ENCODE results near the gene ATP6V1E1.

ATP6V1E1 gene

DNA sequence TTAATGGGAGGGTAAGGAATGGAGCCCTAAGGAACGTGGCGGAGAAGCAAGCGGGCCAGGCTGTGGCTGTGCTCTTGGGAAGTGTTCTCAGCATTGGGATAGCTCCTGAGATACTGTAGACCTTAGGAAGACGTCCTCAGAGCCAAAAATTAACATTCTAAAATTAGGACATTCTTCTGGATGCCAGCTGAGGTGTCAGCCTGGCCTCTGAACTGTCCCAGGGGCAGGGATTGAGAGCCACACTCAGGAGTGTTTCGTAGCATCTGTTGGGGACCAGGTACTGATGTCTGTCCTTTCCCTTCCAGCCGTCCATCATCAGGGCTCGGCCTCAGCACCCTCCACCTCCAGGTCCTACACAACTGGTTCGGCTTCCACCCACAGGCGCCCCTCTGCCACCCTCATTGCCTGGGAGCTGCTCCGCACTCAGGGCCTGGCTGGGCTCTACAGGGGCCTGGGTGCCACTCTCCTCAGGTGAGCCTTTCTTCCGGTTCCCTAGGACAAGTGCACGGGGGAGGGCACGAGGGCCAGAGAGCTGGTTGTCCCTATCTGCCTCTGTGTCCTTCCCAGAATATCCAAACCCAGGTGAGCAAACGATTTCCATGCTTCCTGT lies 41.6 kb downstream of the ATP6V1E1 start:
- in situ Hi-C loops (cut with MboI; ENCODE audit: low sequenced_read_pairs) = no loop called here

DNA sequence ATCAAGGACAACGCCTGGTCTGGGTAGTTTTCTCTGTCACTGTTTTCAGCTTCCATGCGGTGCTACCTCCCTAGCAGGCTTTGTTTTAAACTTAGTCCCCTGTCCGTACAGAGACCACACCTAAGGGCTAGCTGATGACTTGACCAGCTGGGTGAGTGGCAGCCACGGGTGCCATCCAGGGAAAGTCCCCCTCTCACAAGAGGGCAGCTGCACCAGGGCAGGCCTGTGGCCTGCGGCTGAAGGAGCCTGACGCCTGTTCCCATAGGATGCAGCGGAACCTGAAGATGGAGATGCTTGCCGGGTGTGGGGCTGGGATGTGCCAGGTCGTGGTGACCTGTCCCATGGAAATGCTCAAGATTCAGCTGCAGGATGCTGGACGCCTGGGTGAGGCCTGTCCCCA lies 45.4 kb downstream of the ATP6V1E1 start:
- in situ Hi-C loops (cut with MboI; ENCODE audit: low sequenced_read_pairs) = no loop called here

DNA sequence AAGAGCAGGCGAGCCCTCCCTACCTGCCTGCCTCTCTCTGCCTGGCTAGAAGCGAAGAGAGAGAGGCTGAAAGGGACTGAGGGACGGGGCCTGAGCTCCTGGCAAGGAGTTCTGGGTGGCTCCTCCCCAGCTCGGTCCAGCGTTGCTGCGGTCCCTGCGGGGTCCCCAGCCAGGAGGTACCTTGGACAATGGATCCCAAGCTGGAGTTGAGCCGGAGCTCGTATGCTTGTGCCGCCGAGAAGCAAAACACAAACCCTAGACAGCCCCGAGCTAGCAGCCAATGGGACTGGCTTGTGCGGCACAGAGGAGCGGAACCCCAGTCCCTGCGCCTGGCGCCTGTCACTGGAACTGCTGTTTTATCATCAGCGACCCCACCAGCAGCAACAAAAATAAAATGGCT lies 46.9 kb downstream of the ATP6V1E1 start:
- in situ Hi-C loops (cut with MboI; ENCODE audit: low sequenced_read_pairs) = no loop called here

GRCh38 chr22:17581056-17581455 lies 47.5 kb downstream of the ATP6V1E1 start:
- in situ Hi-C loops (cut with MboI; ENCODE audit: low sequenced_read_pairs) = no loop called here

GRCh38 chr22:17580441-17581031 lies 48.0 kb downstream of the ATP6V1E1 start:
- in situ Hi-C loops (cut with MboI; ENCODE audit: low sequenced_read_pairs) = no loop called here

GRCh38 chr22:17579535-17579981 lies 49.0 kb downstream of the ATP6V1E1 start:
- in situ Hi-C loops (cut with MboI; ENCODE audit: low sequenced_read_pairs) = no loop called here

GRCh38 chr22:17578136-17578754 lies 50.3 kb downstream of the ATP6V1E1 start:
- in situ Hi-C loops (cut with MboI; ENCODE audit: low sequenced_read_pairs) = no loop called here

DNA sequence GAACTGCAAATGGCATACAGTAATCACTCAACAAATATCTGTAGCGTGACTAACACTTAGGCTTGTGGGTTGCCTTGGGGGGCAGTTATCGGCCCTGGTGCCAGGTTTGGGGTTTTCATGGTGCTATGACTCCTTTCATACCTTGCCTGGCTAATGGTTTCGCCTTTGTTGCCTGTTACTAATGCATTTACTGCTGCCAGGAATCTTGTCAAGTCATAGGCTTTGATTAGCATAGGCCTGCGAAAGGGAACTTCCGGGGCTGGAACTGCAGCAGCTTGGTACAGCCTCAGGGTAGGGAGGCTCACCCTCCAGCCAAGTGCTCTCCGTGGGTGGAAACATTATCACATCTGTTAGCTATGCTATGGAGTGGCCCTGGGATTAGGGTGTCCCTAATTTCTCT lies 52.1 kb downstream of the ATP6V1E1 start:
- in situ Hi-C loops (cut with MboI; ENCODE audit: low sequenced_read_pairs) = no loop called here

- in situ Hi-C loops (cut with MboI; ENCODE audit: low sequenced_read_pairs) = no loop called here
Measured at GRCh38 chr22:17575681-17576080, 52.9 kb downstream of the ATP6V1E1 start.

DNA sequence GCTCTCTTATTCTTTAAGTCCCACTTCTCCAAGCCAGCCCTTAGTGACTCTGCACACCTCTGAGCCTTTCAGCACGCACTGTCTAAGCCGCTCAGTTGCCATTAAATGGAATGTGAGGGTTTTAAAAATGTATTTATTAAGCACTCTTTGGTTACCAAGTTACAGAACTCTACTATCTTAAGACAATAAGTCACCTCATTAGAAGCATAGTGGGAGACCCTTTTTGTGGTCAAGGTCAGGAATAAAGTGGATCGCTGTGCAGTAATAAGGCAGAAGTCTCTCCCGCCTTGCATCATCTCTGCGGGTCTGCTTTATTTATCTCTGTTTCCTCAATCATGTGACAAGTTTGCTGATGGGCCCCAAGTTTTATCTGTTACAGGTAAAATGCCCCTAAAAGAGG lies 53.4 kb downstream of the ATP6V1E1 start:
- in situ Hi-C loops (cut with MboI; ENCODE audit: low sequenced_read_pairs) = no loop called here

- in situ Hi-C loops (cut with MboI; ENCODE audit: low sequenced_read_pairs) = loop anchor here (25.0 kb wide), 1 partner anchor 491 kb away; no protein-coding TSS in a partner anchor
Measured at GRCh38 chr22:17570851-17571631, 57.5 kb downstream of the ATP6V1E1 start.

- in situ Hi-C loops (cut with MboI; ENCODE audit: low sequenced_read_pairs) = loop anchor here (25.0 kb wide), 1 partner anchor 492 kb away; no protein-coding TSS in a partner anchor
Measured at GRCh38 chr22:17569971-17570511, 58.5 kb downstream of the ATP6V1E1 start.

GRCh38 chr22:17566776-17567175 lies 61.8 kb downstream of the ATP6V1E1 start:
- in situ Hi-C loops (cut with MboI; ENCODE audit: low sequenced_read_pairs) = loop anchor here (25.0 kb wide), 1 partner anchor 496 kb away; no protein-coding TSS in a partner anchor

DNA sequence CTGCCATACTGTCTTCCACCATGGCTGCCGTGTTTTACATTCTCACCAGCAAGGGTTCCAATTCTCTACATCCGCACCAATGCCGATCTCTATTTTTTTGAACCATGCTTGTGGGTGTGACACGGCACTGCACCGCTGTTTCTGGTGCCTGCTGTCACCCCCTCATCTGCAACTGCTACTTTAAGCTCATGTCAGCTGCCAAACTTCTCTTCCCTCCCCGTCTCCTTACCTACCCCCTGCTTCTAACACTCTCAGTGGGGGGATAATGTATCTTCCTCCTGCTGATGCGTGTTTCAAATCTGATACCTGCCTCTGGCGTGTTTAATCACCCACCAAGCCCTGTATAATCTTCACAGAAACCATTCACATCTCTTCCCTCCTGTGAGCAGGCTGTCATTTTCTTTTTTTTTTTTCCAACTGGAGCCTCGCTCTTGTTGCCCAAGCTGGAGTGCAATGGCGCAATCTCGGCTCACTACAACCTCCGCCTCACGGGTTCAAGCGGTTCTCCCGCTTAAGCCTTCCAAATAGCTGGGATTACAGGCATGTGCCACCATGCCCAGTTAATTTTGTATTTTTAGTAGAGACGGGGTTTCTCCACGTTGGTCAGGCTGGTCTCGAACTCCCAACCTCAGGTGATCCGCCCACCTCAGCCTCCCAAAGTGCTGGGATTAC lies 62.4 kb downstream of the ATP6V1E1 start:
- in situ Hi-C loops (cut with MboI; ENCODE audit: low sequenced_read_pairs) = loop anchor here (25.0 kb wide), 1 partner anchor 496 kb away; no protein-coding TSS in a partner anchor

DNA sequence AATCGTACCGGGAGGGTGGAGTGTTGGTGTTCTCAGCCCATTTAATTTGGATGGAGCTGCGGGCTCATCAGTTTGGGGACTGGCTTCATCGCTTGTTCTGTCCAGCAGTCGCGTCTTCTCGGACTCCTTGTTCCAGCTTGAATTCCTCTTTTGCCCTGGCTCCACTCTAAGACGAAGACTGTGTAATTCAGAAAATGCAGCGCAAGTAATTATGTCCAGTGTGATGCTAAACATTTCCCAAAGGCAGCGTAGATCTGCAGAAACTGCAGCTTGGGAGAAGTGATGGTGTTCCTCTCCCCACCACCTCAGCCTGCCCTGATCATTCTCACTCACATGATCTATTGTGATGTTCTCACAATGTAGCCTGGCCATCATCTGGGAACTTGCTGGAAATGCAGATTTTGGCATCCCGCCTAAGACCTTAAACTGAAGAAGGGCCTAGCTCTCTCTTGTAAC lies 64.6 kb downstream of the ATP6V1E1 start:
- in situ Hi-C loops (cut with MboI; ENCODE audit: low sequenced_read_pairs) = loop anchor here (25.0 kb wide), 1 partner anchor 498 kb away; no protein-coding TSS in a partner anchor

DNA sequence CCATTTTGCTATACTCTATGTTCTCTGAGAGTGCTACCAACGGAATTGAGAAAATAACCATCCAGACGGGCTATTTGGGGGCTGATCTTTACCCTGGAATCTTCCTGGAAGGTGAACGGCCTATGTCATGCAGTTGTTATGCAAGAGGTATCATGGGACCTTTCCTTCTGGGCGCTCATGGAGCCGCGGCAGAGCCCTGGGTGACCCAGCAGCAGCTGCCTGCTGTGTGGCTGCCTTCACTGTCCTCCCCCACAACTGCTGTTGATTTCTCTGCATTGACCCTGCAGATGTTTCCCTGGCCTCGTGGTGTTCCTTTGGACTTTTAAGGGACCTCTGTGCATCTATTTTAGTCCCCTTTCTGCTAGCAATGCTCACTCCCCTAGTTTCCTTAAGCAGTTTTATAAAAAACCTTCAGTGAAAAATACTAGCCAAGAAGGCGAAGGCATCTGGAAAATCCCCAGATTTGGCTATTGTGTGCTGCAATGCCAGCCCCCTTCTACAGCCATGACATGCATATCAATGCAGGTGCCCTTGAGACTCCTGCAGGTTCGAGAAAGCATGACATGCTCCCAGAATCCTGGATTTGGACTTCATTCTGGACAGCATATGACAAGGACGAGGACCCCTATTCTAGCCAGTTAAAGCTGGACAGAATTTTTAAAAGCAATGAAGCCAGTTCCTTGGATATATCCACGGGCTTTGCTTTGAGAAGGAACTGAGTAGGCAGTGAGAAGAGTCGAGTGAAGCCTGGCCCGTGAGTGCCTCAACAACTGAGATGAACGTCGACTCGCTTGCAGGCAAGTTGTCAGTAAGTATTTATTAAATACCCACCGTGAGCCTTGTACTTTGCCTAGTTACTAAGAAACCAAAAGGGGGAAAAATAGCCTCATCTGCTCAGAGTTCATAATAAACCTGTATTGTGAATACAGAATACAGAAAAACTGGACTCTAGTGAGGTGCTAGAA lies 65.4 kb downstream of the ATP6V1E1 start, which contains the start of gene SLC25A18:
Gene SLC25A18 (plus strand): TSS at position 593 of the 965 bp plus-strand sequence. CDS start 16,447 bp downstream, outside the sequence.
- in situ Hi-C loops (cut with MboI; ENCODE audit: low sequenced_read_pairs) = loop anchor here (25.0 kb wide), 1 partner anchor 499 kb away; no protein-coding TSS in a partner anchor

DNA sequence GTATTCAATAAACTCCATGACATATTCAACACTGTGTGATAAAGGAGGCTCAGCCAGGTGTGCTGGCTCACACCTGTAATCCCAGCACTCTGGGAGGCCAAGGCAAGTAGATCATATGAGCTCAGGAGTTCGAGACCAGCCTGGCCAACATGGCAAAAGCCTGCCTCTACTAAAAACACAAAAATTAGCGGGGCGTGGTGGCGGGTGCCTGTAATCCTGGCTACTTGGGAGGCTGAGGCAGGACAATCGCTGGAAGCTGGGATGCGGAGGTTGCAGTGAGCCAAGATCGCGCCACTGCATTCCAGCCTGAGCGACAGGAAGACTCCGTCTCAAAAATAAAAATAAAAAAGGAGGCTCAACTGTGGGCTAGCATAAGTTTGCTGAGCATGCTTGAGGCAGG lies 69.4 kb downstream of the ATP6V1E1 start:
- in situ Hi-C loops (cut with MboI; ENCODE audit: low sequenced_read_pairs) = loop anchor here (25.0 kb wide), 1 partner anchor 503 kb away; no protein-coding TSS in a partner anchor

DNA sequence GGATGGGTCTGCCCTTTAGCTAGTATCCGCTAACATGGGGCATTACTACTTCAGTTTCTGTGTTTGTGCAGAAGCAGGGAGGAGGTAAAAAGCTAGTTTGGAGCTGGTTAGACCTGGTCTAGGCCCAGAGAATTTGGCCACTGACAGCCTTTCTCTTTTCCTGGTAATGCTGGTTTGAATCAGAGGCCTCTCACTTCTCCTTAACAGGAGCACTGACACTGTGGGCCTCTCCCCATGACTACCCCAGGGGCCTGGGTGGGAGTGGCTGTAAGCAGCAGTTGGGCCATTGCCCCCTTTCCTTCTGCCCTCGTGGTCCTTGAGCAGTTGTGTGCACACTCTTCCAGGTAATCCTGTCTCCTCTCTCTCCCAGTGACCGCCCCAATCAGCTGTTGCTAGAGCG lies 73.7 kb downstream of the ATP6V1E1 start:
- in situ Hi-C loops (cut with MboI; ENCODE audit: low sequenced_read_pairs) = loop anchor here (25.0 kb wide), 1 partner anchor 507 kb away; no protein-coding TSS in a partner anchor

DNA sequence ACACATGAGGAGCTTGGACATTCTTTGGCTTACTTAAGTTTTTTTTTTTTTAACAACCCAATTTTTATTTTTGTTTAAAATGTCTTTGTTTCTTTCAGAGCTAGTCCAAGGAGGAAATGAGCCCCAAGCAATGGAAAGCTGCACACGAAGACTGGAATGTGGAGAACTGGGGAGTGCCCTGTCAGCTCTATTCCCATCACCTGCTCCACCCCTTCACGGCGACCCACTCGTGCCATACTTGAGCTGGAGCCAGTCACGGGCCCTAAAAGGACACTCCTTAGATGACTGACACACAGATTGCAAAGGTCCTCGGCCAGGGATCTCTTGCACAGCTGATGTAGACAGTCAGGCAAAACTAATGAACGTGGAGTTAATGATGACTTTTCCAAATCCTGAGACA lies 75.8 kb downstream of the ATP6V1E1 start:
- in situ Hi-C loops (cut with MboI; ENCODE audit: low sequenced_read_pairs) = loop anchor here (25.0 kb wide), 1 partner anchor 510 kb away; no protein-coding TSS in a partner anchor
